GM19035 (cell line): ENCODE data around the gene EHMT1.

Experiments
- ATAC-seq: cut with Tn5 transposase; IDR thresholded peaks from one replicate; pipeline ENCODE4 v1.9.1; 2021; ENCODE audit not compliant: unreplicated experiment

EHMT1 gene

DNA sequence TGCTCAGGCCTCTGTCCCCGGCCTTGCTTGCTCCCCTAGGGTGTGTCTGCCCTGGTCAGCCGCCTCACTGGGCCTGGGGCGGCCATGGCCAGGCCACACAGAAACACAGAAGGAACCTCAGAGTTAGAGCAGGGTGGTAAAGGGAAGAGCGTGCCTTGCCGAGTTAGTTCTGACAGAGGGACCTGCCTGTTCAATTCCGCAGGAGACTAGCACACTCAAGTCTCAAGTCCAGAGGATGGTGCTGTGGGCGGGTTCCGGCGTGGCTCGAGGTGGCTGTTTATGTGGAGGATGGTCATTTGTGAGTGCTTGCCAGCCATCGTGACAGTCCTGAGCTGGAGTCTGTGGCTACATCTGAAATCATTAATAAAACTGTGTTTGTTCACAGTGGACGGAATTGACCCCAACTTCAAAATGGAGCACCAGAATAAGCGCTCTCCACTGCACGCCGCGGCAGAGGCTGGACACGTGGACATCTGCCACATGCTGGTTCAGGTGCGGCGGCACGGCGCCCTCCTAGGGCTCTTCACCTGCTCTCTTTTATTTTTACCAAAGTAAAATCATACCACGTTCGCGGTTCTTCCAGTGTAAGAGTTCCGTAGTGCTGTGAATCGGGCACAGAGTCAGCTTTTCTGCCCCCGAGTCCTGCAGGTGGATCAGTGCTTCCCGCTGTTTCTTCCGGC, 163.2 kb downstream of the EHMT1 start:
- no peak for ATAC-seq

DNA sequence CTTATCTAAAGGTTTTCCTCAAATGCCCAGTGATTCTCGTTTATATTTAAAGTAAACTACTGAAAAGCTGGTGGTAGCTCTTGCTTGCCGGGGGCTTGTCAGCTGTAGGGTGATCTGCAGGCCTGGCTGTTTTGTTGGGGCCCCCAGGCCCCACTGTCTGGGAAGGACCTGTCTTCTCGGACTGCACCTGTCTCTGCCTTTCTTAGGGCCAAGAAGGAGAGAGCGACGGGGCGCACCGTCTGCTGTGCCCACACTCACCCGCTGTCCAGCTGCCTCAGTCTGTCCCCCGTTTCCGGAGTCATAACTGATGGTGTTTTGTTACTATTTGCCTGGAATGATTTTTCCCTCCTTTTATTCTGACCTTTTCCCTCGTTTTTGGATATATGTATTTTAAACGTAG, 164.7 kb downstream of the EHMT1 start:
- ATAC-seq = no peak

DNA sequence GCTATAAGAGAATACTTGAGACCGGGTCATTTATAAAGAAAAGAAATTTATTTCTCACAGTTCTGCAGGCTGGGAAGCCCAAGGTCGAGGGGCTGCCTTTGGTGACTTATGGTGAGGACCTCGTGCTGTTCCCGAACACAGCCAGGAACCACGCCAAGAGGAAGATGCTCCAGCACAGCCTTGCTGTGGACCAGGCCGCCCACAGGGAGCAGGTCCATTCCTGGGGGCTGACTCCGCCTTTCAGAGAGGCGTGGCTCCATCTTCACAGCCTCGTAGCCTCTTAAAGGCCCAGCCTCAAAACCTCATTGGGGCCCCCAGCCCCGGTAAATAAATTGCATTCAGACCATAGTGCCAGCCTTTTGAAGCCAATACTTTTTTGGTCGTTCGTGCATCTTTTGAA, 165.2 kb downstream of the EHMT1 start:
- no peak for ATAC-seq

DNA sequence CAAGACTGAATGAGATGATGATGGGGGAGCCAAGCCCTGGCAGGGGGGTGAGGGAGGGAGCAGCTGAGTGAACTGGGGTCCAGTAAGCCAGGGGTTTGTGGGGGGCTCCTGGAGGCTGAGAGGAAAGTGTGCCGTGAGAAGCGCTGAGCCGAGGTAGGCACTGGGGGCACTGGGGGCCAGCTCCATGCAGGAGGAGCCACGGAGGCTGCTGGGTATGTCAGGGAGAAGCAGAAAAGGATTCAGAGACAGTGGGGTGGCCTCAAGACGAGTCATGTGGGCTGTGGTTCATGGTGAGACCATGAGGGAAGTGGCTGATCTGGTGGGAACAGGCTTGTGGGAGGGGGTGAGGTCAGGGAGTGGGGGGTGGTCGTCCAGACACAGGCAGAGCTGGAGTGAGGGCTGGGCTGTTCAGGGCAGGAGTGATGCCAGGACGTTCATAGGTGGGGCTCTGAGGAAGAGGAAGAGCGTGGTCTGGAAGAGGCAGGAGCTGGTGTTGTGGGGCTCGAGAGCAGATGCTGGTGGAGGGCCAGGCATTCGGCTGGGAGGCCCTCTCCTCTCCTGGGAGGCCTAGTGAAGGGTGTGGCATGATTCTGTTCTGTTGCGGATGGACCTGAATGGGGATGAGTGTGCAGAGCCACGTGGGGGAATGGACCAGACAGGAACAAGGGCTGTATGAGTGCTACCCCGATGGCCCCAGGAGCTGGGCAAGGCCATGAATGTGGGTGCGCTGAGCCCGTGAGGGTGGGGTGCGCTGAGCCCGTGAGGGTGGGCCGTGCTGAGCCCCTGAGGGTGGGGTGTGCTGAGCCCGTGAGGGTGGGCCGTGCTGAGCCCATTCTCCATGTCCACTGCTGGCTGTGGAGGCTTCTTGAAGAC, 166.1 kb downstream of the EHMT1 start:
- ATAC-seq = no peak

DNA sequence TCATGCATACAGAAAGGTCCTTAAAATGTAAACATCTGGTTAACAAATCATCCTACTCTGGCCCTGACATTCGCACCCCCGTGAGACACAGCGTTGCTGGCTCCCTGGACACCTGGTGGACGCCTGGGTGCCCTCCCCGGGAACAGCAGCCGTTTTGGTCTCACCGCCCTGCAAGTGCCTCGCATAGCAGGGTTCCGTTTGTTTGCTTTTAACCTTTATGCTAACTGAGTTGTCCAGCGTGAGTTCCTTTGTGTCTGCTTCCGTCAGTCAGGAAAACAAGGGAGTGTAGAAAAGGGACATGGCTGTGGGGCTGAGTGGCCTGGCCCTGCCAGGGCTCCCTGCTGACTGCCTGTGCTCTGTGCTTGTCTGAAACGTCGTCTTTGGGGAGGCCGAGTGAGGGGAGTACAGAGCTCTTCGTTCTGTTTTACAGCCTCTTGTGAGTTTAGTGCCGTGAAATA, 166.9 kb downstream of the EHMT1 start:
- ATAC-seq = no peak

DNA sequence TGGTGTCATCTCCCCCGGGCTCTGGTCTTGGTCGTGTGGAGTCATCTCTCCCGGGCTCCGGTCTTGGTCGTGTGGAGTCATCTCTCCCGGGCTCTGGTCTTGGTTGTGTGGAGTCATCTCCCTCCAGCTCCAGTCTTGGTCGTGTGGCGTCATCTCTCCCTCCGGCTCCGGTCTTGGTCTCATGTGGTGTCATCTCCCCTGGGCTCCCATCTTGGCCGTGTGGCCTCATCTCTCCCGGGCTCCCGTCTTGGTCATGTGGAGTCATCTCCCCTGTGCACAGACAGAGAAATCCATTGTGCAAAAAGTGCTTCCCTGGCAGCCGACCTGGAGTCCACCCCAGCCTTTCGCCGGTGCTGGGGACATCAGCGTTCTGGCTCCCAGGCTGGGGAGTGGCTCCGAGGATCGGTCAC, 167.7 kb downstream of the EHMT1 start:
- ATAC-seq = no peak

DNA sequence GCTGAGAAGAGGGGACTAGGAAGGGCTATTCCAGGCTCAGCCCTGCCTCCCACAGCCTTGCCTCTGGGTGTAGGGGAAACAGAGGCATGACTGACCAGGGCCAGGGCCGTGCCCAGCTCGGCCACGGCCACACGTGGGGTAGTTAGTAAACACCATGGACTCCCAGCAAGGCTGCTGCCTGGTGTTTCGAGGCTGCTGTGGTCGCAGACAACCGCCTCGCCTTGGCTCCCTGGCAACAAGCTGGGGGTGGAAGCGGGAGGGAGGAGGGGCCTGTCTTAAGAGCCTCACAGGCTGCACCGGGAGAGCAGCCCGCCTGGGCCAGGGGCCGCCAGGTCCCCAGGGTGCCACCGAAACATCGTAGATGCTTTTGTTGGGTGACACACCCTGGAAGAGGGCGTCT, 168.6 kb downstream of the EHMT1 start:
- ATAC-seq = no peak

DNA sequence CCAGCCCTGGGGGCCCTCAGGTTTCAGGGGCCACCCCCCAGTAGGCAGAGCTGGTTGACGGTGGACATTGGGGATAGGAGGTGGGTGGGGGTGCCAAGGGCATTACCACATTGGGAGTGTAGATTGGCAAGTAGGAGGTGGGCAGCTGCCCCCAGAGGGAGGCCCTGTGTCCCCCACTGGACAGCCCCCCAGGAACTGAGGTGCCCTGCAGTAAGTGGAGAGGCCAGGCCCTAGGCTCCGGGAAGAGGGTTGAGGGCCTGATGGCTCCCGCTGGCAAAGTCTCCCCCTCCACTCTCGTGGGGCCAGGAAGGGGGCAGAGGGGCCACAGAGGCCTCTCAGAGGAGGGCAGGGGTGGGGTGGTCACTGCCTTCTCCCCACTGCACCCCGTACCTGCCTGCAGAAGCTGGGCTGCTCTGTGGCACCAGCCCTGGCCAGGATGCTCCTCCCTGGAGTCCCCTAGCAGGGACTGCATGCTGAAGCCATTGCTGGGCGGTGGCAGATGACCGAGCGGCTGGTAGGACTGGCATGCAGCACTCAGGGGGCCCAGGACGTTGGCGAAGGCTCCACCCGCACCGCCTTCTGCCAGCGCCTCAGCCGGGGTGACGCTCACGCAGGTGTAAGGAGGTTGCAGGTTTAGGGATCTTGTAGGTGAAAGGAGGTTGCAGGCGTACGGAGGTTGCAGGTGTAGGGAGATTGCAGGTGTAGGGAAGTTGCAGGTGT, 169.1 kb downstream of the EHMT1 start:
- no peak for ATAC-seq

DNA sequence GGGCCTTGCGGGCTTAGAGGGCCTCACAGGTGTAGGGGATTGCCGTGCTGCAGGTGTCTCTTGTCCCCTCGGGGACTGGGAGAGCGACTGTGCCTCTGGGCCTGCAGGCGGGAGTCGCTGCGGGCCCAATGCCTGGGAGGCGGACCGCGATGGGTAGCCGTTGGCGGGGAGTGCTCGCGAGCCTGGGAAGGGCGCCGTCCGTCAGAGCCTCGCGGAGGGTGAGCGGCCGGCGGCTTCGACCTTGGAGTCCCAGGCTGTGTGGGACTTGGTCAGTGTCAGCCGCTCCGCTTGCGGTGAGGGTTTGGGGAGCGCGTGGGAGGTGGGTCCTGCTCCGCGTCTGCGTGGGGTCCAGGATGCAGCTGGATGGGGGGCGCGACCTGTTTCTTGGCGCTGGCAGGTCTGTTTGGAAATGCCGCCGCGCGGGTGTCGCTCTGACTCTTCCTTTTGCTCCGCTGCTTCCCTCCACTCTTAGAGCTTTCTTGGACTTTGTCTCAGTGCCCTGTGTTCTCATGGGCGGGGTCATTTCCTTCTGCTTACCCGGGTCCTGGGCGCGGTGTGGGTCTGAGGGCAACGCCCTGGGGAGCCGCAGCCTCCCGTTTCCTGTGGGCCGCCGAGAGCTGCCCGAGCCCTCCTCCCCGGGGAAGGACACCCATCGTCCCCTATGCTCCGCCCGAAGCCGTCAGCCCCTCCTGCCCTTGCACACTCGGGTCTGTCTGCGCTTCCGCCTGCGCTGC, 169.9 kb downstream of the EHMT1 start:
- ATAC-seq = no peak

DNA sequence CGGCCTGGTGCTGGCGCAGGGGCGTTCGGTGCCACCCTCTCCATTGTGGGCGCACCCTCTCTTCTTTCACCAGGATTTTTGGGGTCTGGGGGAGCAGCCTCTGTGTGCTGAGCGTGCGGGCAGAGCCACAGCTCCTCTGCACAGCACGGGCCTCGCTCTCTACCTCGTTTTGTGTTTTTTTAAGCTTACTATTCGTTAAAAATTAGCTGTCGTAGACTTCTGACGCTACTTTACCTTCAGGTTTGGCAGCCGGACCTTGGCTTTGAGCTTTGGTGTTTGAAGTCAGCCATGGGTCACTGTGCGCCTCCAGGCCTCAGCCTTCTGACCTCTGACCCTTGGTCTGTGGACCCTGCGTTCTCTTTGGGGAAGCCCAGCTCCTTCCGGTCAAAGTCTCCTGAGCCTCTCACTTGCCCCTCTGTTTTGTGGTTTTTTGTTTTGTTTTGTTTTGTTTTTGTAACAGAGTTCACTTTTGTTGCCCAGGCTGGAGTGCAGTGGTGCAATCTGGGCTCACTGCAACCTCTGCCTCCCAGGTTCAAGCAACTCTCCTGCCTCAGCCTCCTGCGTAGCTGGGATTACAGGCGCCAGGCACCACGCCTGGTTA, 170.6 kb downstream of the EHMT1 start:
- ATAC-seq = no peak

DNA sequence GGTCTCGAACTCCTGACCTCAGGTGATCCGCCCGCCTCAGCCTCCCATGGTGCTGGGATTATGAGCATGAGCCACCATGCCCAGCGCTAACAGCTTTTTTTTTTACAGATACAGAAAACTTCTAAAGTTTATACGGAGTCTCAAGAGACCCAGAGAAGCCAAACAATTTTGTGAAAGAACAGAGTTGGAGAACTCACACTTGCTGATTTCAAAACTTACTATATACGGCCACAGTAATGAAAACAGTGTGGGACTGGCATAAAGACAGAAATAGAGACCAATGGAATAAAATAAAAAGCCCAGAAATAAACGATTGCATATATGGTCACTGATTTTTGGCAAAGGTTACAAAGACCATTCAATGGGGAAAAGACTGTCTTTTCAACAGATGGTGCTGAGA, 173.1 kb downstream of the EHMT1 start:
- no peak for ATAC-seq

DNA sequence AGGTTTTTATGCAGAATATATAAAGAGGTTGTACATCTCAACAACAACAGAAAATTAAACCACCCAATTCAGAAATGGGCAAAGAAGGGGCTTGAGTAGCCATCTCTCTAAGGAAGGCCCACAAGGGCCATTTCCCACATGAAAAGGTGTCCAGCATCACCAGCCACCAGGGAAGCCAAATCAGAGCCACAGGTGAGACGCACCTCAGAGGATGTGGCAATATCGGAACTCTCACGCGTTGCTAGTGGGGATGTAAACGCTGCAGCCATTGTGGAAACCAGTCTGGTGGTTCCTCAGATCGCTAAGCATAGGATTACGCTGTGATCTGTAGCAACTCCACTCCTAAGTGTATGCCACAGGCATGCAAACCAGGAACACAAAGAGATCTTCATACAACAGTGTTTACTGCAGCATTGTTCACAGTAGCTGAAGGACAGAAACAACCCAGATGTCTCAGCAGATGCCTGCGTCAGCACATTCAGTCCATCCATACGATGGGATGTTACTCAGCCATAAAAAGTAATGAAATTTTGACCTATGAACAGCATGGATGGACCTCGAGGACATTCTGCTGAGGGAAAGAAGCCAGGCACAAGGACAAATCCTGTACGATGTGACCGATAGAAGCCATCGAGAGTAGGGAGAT, 174.5 kb downstream of the EHMT1 start:
- ATAC-seq = no peak

DNA sequence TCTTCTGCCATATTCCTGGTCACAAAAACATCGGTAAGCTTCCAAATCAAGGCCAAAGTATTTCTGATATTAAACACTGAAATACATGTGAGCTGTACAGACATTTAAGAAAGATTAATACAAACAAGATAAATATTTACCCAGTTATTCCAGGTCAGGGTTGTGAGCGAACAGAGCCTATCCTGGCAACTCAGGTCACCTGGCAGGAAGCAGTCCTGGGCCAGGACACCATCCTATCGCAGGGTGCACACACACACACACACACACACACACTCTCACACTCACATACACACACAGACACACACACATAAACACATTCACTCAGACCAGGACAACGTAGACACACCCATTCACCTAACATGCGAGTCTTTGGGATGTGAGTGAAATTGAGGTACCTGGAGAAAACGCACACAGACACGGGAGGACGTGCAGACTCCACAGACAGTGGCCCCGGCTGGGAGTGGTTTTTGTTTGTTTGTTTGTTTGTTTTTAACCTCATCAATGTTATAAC, 176.4 kb downstream of the EHMT1 start:
- no peak for ATAC-seq

DNA sequence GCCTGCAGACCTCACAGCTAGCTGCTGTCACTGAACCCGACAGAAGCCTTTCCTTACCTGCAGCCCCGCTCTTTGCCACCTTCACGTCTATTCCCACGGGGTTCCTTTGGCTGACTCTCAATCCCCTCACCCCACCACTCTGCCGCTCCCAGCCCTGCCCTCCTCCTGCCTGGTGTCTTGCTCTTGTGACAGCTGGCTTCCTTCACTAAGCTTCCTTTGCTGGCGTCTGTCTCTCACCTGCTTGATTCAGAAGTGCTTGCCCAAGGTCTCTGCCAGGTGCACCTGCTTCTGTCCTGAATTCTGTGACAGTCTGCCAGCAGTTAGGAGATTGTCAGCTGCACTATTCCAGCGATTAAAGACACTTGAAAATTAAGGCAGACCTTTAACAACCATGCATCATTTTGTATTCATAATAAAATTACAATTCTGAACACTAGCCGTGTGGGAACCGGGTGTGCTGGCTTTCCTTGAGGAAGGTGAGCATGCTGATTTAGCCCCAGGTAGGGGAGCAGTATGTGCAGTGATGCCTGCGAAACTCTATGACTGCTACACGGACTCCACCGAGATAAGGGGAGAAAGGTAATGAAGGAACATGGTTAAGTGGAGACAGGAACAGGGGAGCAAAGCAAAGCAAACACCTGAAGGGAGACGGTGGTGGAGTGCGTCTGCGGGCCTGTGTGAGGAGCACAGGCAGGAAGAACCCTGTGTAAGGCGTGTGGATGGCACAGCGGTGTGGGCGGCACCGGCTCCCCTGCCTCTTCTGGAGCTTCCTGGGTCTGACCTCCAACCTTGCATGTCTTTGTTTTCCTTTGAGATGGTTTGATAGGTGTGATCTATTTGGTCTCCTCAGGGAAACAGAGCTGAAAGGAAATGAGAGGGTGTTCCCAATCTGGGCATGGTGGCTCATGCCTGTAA, 178.7 kb downstream of the EHMT1 start:
- no peak for ATAC-seq

DNA sequence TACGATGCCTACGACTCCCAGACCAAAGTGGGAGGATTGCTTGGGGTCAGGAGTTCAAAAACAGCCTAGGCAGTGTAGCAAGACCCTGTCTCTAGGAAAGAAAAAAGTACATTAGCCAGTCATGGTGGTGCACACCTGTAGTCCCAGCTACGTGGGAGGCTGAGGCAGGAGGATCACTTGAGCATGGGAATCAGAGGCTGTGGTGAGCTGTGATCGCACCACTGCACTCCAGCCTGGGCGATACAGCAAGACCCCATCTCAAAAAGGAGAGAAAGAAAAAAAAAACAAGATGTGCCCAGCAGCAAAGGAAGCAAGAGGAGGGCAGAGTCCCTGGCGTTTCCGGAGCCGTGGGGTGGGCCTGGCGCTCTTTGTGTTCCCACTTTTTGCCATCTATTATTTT, 179.3 kb downstream of the EHMT1 start:
- no peak for ATAC-seq

DNA sequence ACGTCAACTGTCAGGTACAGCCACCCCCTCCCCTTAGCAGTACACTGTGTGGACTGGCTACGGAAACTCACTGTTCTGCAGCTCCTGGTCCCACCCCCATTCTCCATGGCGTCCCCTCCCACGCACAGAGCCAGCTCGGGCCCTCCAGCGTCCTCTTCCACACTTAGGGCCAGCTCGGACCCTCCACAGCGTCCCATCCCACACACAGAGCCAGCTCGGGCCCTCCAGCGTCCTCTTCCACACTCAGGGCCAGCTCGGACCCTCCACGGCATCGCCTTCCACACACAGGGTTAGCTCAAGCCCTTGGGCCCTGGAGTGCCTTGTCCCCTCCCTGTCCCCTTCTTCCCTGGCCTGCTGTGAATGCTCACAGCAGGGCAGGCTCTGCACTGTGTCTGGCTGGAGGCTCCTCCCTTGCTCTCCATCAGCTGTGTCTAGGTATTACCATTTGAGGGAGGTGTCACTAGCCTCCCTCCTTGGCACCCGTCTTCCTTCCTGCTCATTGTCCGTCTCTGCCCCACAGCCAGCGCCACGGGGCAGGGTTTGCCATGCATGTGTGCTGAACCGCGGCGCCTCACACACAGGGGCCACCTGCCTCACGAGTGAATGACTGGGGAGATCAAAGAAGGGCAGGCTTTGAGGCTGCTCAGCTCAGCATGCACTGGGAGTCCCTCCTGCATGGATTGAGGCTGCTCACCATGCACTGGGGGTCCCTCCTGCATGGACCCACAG, 180.3 kb downstream of the EHMT1 start:
- no peak for ATAC-seq

DNA sequence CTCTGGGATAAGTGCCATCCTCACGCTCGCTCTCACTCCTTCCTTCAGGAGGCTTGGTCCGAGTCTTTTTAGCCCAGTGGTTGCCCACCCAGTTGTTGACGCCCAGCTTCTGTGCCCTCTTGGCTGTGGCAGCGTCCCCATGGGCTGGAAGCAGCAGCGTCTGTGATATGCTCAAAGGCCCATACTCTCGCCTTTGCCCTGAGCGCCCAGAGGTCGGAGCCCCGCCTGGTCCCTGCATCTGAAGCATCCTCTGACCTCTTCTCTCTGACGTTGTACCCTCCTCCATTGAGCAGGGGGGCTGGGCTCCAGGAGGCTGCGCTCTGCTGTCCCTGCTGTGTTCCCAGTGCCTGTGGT, 180.8 kb downstream of the EHMT1 start:
- no peak for ATAC-seq
